T-helper 17 cell (primary cell): ENCODE results near the gene DEFB116. TPM values are rescaled to one million over a fixed set of nuclear protein-coding genes. Genes with fewer than 3 reads are reported as not detected.

Source experiments
- total RNA-seq, 4 donors: library from RNA in 2 of 4; stranded (reverse) in 2 of 4; gene quantifications; one replicate each; pipeline ENCODE4 v1.2.3 and lab custom pipeline; 2022 to 2026

The DEFB116 gene
- total RNA-seq, 2 donors from 2014 or later = not detected

Other genes starting within 250 kb of the DEFB116 start
- not detected for gene DEFB115, start 50.9 kb downstream of the DEFB116 start, total RNA-seq
- not detected for gene DEFB118, start 60.0 kb upstream of the DEFB116 start, total RNA-seq
- not detected for gene DEFB119, start 82.0 kb upstream of the DEFB116 start, total RNA-seq
- gene DEFB121, start 97.6 kb upstream of the DEFB116 start, total RNA-seq = not detected
- not detected for gene DEFB123, start 132.0 kb upstream of the DEFB116 start, total RNA-seq
- not detected for gene DEFB124, start 166.5 kb upstream of the DEFB116 start, total RNA-seq
- not detected for gene REM1, start 166.7 kb upstream of the DEFB116 start, total RNA-seq
- gene HM13, start 205.9 kb upstream of the DEFB116 start, total RNA-seq = 100 to 1,000 TPM; 154 to 177 TPM